Measurements from ENCODE around the gene PADI2.

PADI2 gene

GRCh38 chr1:17097147-17097546, 22.1 kb downstream of the PADI2 start:
- DNase-seq = no peak
- in situ Hi-C loops (cut with HindIII; ENCODE audit: low pct_ligation_motif_present, low pct_unique_long_range_greater_than_20kb, low sequenced_read_pairs) = no loop called here

DNA sequence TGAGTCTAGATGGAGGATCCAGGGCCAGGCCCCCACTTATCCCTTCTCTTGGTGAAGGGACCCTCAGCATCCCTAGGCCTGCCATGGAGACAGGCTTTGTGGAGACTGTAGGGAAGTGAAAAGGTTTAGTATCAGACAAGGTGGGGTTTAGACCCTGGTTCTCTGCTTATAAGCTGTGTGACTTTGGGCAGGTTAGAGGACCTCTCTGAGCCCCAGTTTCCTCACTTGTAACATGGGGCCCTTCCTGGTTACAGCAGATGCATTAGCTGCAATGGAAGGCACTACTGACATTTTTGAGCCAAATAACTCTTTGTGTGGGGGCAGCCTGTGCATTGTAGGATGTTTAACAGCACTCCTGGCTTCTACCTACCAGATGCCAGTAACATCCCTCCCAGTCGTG, 22.7 kb downstream of the PADI2 start:
- no peak for DNase-seq
- in situ Hi-C loops (cut with HindIII; ENCODE audit: low pct_ligation_motif_present, low pct_unique_long_range_greater_than_20kb, low sequenced_read_pairs) = no loop called here

DNA sequence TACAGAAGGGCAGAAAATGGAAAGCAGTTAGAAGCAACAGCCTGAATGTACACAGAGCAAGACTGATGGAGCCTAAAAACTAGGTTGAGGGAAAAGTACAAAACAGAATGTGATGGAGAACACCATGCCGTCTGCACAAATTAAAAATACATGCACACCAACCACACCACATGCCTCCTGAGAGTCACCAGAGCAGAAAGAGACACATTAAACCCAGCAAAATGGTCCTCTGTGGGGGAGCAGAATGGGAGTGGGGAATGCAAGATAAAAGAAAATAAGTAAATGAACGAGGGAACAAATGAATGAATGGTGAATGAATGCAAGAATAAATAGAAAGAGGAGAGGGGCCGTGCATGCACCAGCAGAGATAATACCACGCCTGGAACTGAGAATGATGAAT, 24.1 kb downstream of the PADI2 start:
- no peak for DNase-seq
- in situ Hi-C loops (cut with HindIII; ENCODE audit: low pct_ligation_motif_present, low pct_unique_long_range_greater_than_20kb, low sequenced_read_pairs) = no loop called here

DNA sequence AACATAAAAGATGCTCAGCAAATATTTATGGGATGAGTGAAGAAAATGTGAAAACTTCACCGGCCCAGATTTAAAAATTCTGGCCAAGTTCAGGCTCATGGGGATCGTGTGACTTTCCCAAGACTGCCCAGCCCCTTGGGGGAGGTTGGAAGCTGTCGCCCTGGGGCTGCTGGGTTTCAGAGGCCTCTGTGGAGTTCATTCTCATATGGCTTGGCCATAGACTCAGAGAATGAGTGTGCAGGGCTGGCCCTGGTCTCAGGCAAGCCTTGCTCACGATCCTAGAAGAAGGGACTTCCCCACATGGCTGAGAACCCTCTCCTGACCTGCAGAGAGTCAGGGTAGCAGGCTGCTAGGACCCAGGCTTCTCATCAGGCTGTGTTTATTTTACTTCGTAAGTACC, 24.6 kb downstream of the PADI2 start:
- DNase-seq = no peak
- in situ Hi-C loops (cut with HindIII; ENCODE audit: low pct_ligation_motif_present, low pct_unique_long_range_greater_than_20kb, low sequenced_read_pairs) = no loop called here

DNA sequence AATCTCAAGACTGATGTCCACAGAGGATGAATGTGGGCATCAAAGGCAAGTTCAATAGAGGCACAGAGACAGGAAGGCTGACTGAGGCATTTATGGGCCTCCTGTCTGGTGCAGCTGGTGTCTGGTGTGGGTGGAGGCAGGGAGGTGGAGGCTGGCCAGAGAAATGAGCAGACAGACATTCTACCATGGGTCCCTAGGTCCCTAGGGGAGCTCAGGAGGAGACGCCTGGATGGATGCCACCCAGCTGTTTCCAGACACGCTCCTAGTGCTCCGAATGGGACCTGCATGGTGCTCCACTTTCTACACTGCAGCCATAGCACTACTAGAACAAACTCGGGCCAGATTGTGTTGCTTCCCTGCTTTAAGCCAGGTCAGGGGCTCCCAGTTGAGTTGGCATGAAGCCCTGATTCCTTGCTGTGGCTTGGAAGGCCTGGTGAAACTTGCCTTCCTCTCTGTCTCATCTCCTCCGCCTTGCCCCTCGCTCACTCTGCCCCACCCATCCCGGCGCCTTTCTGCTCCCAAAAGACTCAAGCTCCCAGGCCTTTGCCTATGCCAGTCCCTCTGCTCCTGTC, 25.3 kb downstream of the PADI2 start:
- no peak for DNase-seq
- in situ Hi-C loops (cut with HindIII; ENCODE audit: low pct_ligation_motif_present, low pct_unique_long_range_greater_than_20kb, low sequenced_read_pairs) = no loop called here

- in situ Hi-C loops (cut with HindIII; ENCODE audit: low pct_ligation_motif_present, low pct_unique_long_range_greater_than_20kb, low sequenced_read_pairs) = no loop called here
- no peak for DNase-seq
These were observed 28.0 kb downstream of the PADI2 start for GRCh38 chr1:17091252-17091651.

DNA sequence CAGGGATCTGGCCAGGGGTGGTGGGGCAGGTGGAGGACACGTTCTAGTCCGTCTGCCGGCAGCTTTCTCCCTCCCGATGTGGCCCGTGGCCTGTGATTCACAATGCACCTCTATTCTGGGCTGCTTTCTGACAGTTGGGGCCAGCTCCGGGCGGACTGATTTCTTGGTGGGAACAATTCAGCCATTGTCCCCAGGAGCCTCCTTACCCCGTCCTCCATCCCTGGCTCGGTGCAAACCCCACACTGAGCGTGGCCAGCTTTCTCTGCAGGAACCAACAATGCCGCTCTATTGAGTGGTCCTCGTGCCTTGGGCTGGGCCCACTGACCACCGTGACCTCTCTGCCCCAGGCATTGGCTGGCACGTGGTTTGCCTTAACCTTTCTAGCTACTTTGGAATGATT, 29.7 kb downstream of the PADI2 start:
- in situ Hi-C loops (cut with HindIII; ENCODE audit: low pct_ligation_motif_present, low pct_unique_long_range_greater_than_20kb, low sequenced_read_pairs) = no loop called here
- no peak for DNase-seq

- in situ Hi-C loops (cut with HindIII; ENCODE audit: low pct_ligation_motif_present, low pct_unique_long_range_greater_than_20kb, low sequenced_read_pairs) = no loop called here
- DNase-seq = no peak
These were observed 32.5 kb downstream of the PADI2 start for GRCh38 chr1:17086751-17087150.

GRCh38 chr1:17084787-17085186, 34.5 kb downstream of the PADI2 start:
- DNase-seq = no peak

GRCh38 chr1:17082761-17083160, 36.5 kb downstream of the PADI2 start:
- no peak for DNase-seq
- in situ Hi-C loops (cut with HindIII; ENCODE audit: low pct_ligation_motif_present, low pct_unique_long_range_greater_than_20kb, low sequenced_read_pairs) = no loop called here

More at GRCh38 chr1:17084787-17085186, 34.5 kb downstream of the PADI2 start:
- in situ Hi-C loops (cut with HindIII; ENCODE audit: low pct_ligation_motif_present, low pct_unique_long_range_greater_than_20kb, low sequenced_read_pairs) = no loop called here

- no peak for DNase-seq
- in situ Hi-C loops (cut with HindIII; ENCODE audit: low pct_ligation_motif_present, low pct_unique_long_range_greater_than_20kb, low sequenced_read_pairs) = no loop called here
These were observed 37.8 kb downstream of the PADI2 start for GRCh38 chr1:17081439-17081838.

- in situ Hi-C loops (cut with HindIII; ENCODE audit: low pct_ligation_motif_present, low pct_unique_long_range_greater_than_20kb, low sequenced_read_pairs) = no loop called here
- no peak for DNase-seq
These were observed 38.4 kb downstream of the PADI2 start for GRCh38 chr1:17080880-17081279.

GRCh38 chr1:17080085-17080759, 39.0 kb downstream of the PADI2 start:
- in situ Hi-C loops (cut with HindIII; ENCODE audit: low pct_ligation_motif_present, low pct_unique_long_range_greater_than_20kb, low sequenced_read_pairs) = no loop called here

GRCh38 chr1:17078991-17079868, 40.0 kb downstream of the PADI2 start:
- in situ Hi-C loops (cut with HindIII; ENCODE audit: low pct_ligation_motif_present, low pct_unique_long_range_greater_than_20kb, low sequenced_read_pairs) = no loop called here
- no peak for DNase-seq

More at GRCh38 chr1:17080085-17080759, 39.0 kb downstream of the PADI2 start:
- DNase-seq = no peak

DNA sequence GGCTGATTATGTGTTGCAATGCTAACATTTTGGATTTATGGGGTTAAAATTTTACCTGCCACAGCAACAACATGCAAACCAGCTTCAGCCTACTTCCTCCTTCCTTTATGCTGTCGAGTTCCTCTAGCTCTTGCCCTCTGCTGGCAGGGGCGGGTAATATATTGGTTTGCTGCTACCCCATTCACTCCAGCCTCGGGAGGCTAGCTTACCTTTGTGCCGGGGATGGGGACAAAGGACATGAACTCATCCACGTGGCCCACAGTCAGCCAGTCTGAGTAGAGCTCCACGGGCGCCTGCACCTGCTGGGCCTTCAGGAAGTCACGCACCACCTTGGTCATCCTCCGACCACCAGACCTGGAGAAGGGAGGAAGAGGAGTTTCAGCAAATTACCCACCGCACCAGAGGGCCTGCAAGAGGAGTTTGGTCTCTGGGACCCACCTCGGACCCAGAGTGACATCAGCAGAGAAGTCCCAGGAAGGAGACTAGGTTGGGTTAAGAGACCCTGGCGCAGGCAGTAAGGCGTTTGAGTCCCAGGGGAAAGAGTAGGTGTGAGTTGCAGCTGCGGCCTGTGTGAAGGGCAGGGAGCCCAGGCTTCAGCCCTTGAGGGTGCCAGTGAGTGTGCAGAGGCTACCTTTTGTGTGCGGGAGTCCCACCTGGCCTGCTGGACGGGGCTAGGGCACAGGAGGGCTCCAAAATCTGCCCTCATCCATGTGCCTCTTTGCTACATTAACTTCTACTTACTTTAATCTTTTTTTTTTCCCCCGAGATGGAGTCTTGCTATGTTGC, 43.6 kb downstream of the PADI2 start:
- DNase-seq = peak; percentile 44
- in situ Hi-C loops (cut with HindIII; ENCODE audit: low pct_ligation_motif_present, low pct_unique_long_range_greater_than_20kb, low sequenced_read_pairs) = no loop called here

- DNase-seq = no peak
- in situ Hi-C loops (cut with HindIII; ENCODE audit: low pct_ligation_motif_present, low pct_unique_long_range_greater_than_20kb, low sequenced_read_pairs) = no loop called here
These were observed 47.5 kb downstream of the PADI2 start for GRCh38 chr1:17071794-17072193.

GRCh38 chr1:17070163-17070525, 49.1 kb downstream of the PADI2 start:
- in situ Hi-C loops (cut with HindIII; ENCODE audit: low pct_ligation_motif_present, low pct_unique_long_range_greater_than_20kb, low sequenced_read_pairs) = no loop called here
- no peak for DNase-seq

- no peak for DNase-seq
- in situ Hi-C loops (cut with HindIII; ENCODE audit: low pct_ligation_motif_present, low pct_unique_long_range_greater_than_20kb, low sequenced_read_pairs) = no loop called here
These were observed 49.6 kb downstream of the PADI2 start for GRCh38 chr1:17069452-17070162.
